Neural progenitor cell (in vitro differentiated cells): ENCODE results near the gene TRIP12.

ENCODE experiments used
- EZH2 ChIP-seq: fragments of 200-600 bp; sonication (generic); IDR thresholded peaks from 2 replicates; pipeline ENCODE4 v1.6.1; 2017; ENCODE audit warnings: antibody characterized with exemption, mild to moderate bottlenecking, moderate library complexity
- EZH2phosphoT487 ChIP-seq: fragments of 200-600 bp; sonication (generic); IDR thresholded peaks from 2 replicates; pipeline ENCODE4 v1.6.1; 2017; ENCODE audit warnings: antibody characterized with exemption
- TF ChIP-seq, protein P1 (sequence below): fragments of 200-600 bp; sonication (generic); IDR thresholded peaks from 2 replicates; pipeline ENCODE4 v1.5.1; 2017; ENCODE audit warnings: antibody characterized with exemption, mild to moderate bottlenecking

DNA sequence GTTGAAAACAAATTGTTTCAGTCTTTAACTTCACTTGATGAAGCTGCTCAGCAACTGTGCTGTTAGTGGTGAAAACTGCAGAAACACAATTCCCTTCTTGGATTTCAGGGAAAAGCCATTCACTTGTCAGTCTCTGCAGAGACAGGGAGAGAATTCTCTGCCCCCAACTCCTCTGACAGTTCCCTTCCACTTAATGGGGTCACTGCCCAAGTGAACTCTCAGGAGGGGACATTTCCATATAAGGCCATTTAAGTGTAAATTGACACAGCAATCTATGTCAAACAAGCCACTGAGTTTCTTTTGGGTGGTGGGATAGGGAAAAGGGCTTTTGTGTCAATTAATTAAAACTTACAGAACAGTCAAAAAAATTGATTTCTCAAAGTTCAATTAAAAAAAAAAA lies 156.1 kb downstream of the TRIP12 start:
- TF ChIP-seq, protein P1, sequence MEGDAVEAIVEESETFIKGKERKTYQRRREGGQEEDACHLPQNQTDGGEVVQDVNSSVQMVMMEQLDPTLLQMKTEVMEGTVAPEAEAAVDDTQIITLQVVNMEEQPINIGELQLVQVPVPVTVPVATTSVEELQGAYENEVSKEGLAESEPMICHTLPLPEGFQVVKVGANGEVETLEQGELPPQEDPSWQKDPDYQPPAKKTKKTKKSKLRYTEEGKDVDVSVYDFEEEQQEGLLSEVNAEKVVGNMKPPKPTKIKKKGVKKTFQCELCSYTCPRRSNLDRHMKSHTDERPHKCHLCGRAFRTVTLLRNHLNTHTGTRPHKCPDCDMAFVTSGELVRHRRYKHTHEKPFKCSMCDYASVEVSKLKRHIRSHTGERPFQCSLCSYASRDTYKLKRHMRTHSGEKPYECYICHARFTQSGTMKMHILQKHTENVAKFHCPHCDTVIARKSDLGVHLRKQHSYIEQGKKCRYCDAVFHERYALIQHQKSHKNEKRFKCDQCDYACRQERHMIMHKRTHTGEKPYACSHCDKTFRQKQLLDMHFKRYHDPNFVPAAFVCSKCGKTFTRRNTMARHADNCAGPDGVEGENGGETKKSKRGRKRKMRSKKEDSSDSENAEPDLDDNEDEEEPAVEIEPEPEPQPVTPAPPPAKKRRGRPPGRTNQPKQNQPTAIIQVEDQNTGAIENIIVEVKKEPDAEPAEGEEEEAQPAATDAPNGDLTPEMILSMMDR = no peak
- TF ChIP-seq EZH2 = no peak
- TF ChIP-seq EZH2phosphoT487 = no peak
